ENCODE data around the gene SLC29A2. TPM values are rescaled to one million over a fixed set of nuclear protein-coding genes. Genes with fewer than 3 reads are reported as not detected.

The SLC29A2 gene
- polyA plus RNA-seq, 3 donors, result 0.11 to 1.3 TPM; not detected in 1

- Histone ChIP-seq H3K27ac (ENCODE audit: low read depth in 1 of 2, low read length in 2 of 2) (no peak overlapping the region), H3K27me3 (ENCODE audit: control insufficient read depth in 2 of 2, insufficient read depth in 2 of 2, low read length in 2 of 2) (no peaks in the 10 kb centered on the region), H3K79me2 (ENCODE audit: insufficient read depth, low read length) (no peaks in the 10 kb centered on the region), H3K4me1 (ENCODE audit: control insufficient read depth in 1 of 2, insufficient read depth in 2 of 2, low read length in 2 of 2) (peaks cover 7 to 11% of the 10 kb centered on the region in 2 donors), H3K9me3 (replicated peaks in 1 of 2; ENCODE audit: control insufficient read depth in 1 of 2, insufficient read depth in 1 of 2, low read length in 2 of 2) (no peaks in the 10 kb centered on the region), H3K9ac (ENCODE audit: insufficient read depth, low read length, poor library complexity, severe bottlenecking) (no peak overlapping the region), H2AFZ (ENCODE audit: insufficient read depth, low read depth, low read length, poor library complexity, severe bottlenecking) (peak overlapping the region; percentile 76), H3K4me3 (replicated peaks in 1 of 3; ENCODE audit: low read depth in 2 of 3, low read length in 3 of 3) (peak overlapping the region in 1 of 3 experiments; percentile 39), H3K4me2 (replicated peaks; ENCODE audit: extremely low read depth, low read length, poor library complexity, severe bottlenecking) (peak overlapping the region; percentile 59), H3K36me3 (replicated peaks in 1 of 2; ENCODE audit: control insufficient read depth in 1 of 2, insufficient read depth in 2 of 2, low read length in 2 of 2) (peaks cover 18 to 24% of the 10 kb centered on the region in 2 donors), H4K20me1 (ENCODE audit: insufficient read depth, low read length) (peaks cover 6% of the 10 kb centered on the region)
- H3K27me3 Mint-ChIP-seq (ENCODE audit: low read depth in 3 of 3), result peaks cover 0 to 3% (median 2%) of the 10 kb centered on the region in 3 donors
- peak overlapping the region; percentile 45 to 80 for H3K4me3 Mint-ChIP-seq
- TF ChIP-seq CTCF (IDR thresholded peaks at IDR 0.05), result peak; percentile 98
- DNase-seq, result peak; percentile 74 to 78 (median 77)
- peaks cover 16% of the 10 kb centered on the region for H3K4me1 Mint-ChIP-seq
- H3K9me3 Mint-ChIP-seq, result no peaks in the 10 kb centered on the region
- H3K27ac Mint-ChIP-seq, result peak overlapping the region in 2 of 7 donors; percentile 4 to 35
- WGBS (ENCODE audit: insufficient coverage), result 14% methylated on average over 12 of the region's 19 CpGs
- intact Hi-C loops (cut with micrococcal nuclease), result loop anchor here (1.0 kb wide), 1 partner anchor 16 kb away; no protein-coding TSS in a partner anchor
- H3K36me3 Mint-ChIP-seq, result peaks cover 19 to 22% of the 10 kb centered on the region in 2 donors
Observed at GRCh38 chr11:66328302-66329144, 43.0 kb downstream of the SLC29A2 start.

- H2AFZ ChIP-seq (ENCODE audit: insufficient read depth, low read depth, low read length, poor library complexity, severe bottlenecking), result no peak overlapping the region
- no peak overlapping the region for H3K4me3 ChIP-seq (replicated peaks in 1 of 3; ENCODE audit: low read depth in 2 of 3, low read length in 3 of 3)
- H3K27me3 ChIP-seq (ENCODE audit: control insufficient read depth in 2 of 2, insufficient read depth in 2 of 2, low read length in 2 of 2), result no peaks in the 10 kb centered on the region
- H3K9ac ChIP-seq (ENCODE audit: insufficient read depth, low read length, poor library complexity, severe bottlenecking), result no peak overlapping the region
- peaks cover 16% of the 10 kb centered on the region for H3K4me1 Mint-ChIP-seq
- no peaks in the 10 kb centered on the region for H3K9me3 ChIP-seq (replicated peaks in 1 of 2; ENCODE audit: control insufficient read depth in 1 of 2, insufficient read depth in 1 of 2, low read length in 2 of 2)
- H4K20me1 ChIP-seq (ENCODE audit: insufficient read depth, low read length), result peaks cover under 1% of the 10 kb centered on the region
- H3K27ac ChIP-seq (ENCODE audit: low read depth in 1 of 2, low read length in 2 of 2), result no peak overlapping the region
- H3K4me3 Mint-ChIP-seq, result no peak overlapping the region
- DNase-seq, result no peak
- WGBS (ENCODE audit: insufficient coverage), result 94% methylated on average over 3 of the region's 3 CpGs
- TF ChIP-seq CTCF (IDR thresholded peaks at IDR 0.05), result no peak
- H3K79me2 ChIP-seq (ENCODE audit: insufficient read depth, low read length), result no peaks in the 10 kb centered on the region
- H3K27ac Mint-ChIP-seq, result no peak overlapping the region
- H3K4me1 ChIP-seq (ENCODE audit: control insufficient read depth in 1 of 2, insufficient read depth in 2 of 2, low read length in 2 of 2), result peaks cover 7 to 11% of the 10 kb centered on the region in 2 donors
- peaks cover 0 to 3% (median 2%) of the 10 kb centered on the region in 3 donors for H3K27me3 Mint-ChIP-seq (ENCODE audit: low read depth in 3 of 3)
- no peaks in the 10 kb centered on the region for H3K9me3 Mint-ChIP-seq
- intact Hi-C loops (cut with micrococcal nuclease), result loop anchor here (1.0 kb wide), 1 partner anchor 16 kb away; no protein-coding TSS in a partner anchor
- peaks cover 13 to 18% of the 10 kb centered on the region in 2 donors for H3K36me3 ChIP-seq (replicated peaks in 1 of 2; ENCODE audit: control insufficient read depth in 1 of 2, insufficient read depth in 2 of 2, low read length in 2 of 2)
- H3K4me2 ChIP-seq (replicated peaks; ENCODE audit: extremely low read depth, low read length, poor library complexity, severe bottlenecking), result no peak overlapping the region
- H3K36me3 Mint-ChIP-seq, result peaks cover 14 to 17% of the 10 kb centered on the region in 2 donors
Observed at GRCh38 chr11:66328031-66328301, 43.6 kb downstream of the SLC29A2 start.

Data from CD14-positive monocyte (primary cell).